DND-41 (cell line): ENCODE results near the gene ACTL10.

Experiments used
- EZH2 ChIP-seq: IDR thresholded peaks from 3 replicates; pipeline ENCODE4 v1.6.1; 2012; ENCODE audit warnings: borderline replicate concordance, low read depth, mild to moderate bottlenecking, moderate library complexity, low read length, inconsistent platforms; ENCODE audit not compliant: severe bottlenecking
- TF ChIP-seq, protein P1 (sequence below): IDR thresholded peaks from 2 replicates; pipeline ENCODE4 v1.5.1; 2012; ENCODE audit warnings: borderline replicate concordance, low read length, moderate library complexity, mild to moderate bottlenecking; ENCODE audit not compliant: poor library complexity, severe bottlenecking; ENCODE audit errors: extremely low read depth

DNA sequence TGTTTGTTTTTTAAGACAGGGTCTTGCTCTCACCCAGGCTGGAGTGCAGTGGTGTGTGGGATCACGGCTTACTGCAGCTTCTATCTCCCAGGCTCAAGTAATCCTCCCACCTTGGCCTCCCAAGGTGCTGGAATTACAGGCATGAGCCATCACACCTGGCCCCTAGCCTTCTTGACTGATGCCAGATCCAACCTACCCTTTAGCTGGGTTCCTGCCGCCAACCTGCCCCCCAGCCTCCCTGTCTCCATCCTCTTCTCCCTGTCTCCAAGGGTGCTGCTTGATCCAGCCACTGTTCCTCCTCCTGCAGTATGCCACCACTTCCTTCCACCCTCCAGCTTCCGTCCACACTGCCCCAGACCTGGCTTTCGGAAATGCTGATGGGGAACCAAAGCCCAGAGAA lies 7.8 kb upstream of the ACTL10 start:
- TF ChIP-seq, protein P1, sequence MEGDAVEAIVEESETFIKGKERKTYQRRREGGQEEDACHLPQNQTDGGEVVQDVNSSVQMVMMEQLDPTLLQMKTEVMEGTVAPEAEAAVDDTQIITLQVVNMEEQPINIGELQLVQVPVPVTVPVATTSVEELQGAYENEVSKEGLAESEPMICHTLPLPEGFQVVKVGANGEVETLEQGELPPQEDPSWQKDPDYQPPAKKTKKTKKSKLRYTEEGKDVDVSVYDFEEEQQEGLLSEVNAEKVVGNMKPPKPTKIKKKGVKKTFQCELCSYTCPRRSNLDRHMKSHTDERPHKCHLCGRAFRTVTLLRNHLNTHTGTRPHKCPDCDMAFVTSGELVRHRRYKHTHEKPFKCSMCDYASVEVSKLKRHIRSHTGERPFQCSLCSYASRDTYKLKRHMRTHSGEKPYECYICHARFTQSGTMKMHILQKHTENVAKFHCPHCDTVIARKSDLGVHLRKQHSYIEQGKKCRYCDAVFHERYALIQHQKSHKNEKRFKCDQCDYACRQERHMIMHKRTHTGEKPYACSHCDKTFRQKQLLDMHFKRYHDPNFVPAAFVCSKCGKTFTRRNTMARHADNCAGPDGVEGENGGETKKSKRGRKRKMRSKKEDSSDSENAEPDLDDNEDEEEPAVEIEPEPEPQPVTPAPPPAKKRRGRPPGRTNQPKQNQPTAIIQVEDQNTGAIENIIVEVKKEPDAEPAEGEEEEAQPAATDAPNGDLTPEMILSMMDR, result no peak
- TF ChIP-seq EZH2, result no peak
